Endothelial cell of umbilical vein (primary cell): ENCODE data around the gene ANXA5.

Experiments used
- CTCF ChIP-seq, 2 donors: IDR thresholded peaks; 1 replicate in 1 of 2; 2 replicates in 1 of 2; pipeline ENCODE4 v1.5.1; 2011; ENCODE audit warnings: low read length in 2 of 2, mild to moderate bottlenecking in 2 of 2, moderate library complexity in 2 of 2, control low read depth in 1 of 2, inconsistent platforms in 1 of 2, low read depth in 1 of 2; ENCODE audit not compliant: insufficient read depth in 1 of 2; ENCODE audit errors: extremely low read depth in 1 of 2
- EZH2 ChIP-seq: IDR thresholded peaks from 2 replicates; pipeline ENCODE4 v1.6.1; 2012; ENCODE audit warnings: borderline replicate concordance, low read depth, mild to moderate bottlenecking, moderate library complexity, low read length, inconsistent platforms; ENCODE audit not compliant: severe bottlenecking
- FOS ChIP-seq: IDR thresholded peaks from 2 replicates; pipeline ENCODE4 v1.6.1; 2011; ENCODE audit warnings: mild to moderate bottlenecking, low read length, moderate library complexity, borderline replicate concordance; ENCODE audit not compliant: insufficient read depth
- GATA2 ChIP-seq: IDR thresholded peaks from 2 replicates; pipeline ENCODE4 v1.7.0; 2011; ENCODE audit warnings: low read depth, mild to moderate bottlenecking, moderate library complexity, mixed read lengths, low read length; ENCODE audit not compliant: insufficient read length, insufficient read depth
- JUN ChIP-seq: IDR thresholded peaks from 2 replicates; pipeline ENCODE4 v1.6.1; 2011; ENCODE audit warnings: borderline replicate concordance, low read depth; ENCODE audit not compliant: insufficient read length, insufficient read depth
- MAX ChIP-seq: IDR thresholded peaks from 2 replicates; pipeline ENCODE4 v1.6.1; 2011; ENCODE audit not compliant: insufficient read depth, insufficient read length
- MYC ChIP-seq: IDR thresholded peaks from one replicate; pipeline ENCODE4 v1.6.1; 2011; ENCODE audit warnings: mild to moderate bottlenecking, low read depth, low read length
- POLR2A ChIP-seq: IDR thresholded peaks from 2 replicates; pipeline ENCODE4 v1.6.1; 2012; ENCODE audit warnings: low read depth, mild to moderate bottlenecking, control low read depth, low read length
- POLR2AphosphoS5 ChIP-seq: IDR thresholded peaks from 2 replicates; pipeline ENCODE4 v1.6.1; 2012; ENCODE audit warnings: low read depth, mild to moderate bottlenecking, control low read depth, low read length, moderate library complexity; ENCODE audit not compliant: insufficient read depth

DNA sequence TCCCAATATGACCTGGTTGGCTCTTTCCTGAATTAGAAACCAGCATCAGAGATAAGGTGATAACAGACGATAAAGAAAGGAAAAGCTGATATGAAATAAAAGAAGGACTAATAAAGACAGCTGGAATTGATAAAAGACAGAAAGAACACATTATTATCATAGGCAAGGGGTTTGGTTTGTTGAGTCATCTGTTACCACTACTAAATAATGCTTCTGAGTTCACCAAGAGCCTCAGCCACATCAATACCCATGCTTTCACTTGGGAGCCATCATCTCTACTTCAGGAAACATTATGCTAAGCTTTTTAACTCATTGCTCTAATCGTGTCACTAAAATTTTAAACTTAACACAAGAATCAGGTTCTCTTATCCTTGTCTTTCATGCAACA is 27.6 kb downstream of the ANXA5 start:
- TF ChIP-seq CTCF (IDR thresholded peaks at IDR 0.05; ENCODE audit: extremely low read depth in 1 of 2, insufficient read depth in 1 of 2, low read depth in 1 of 2, low read length in 2 of 2) (no peak), MAX (no peak), POLR2A (no peak), EZH2 (no peak), MYC (no peak), POLR2AphosphoS5 (no peak), GATA2 (no peak), JUN (no peak), FOS (no peak)
